Measurements from ENCODE around the gene TM7SF3.
A peak's percentile ranks its signal among the peaks of the same experiment; 100 is the strongest.

Gene TM7SF3

GRCh38 chr12:27014859-27015729 lies 910 bp upstream of the TM7SF3 start:
- DNase-seq (ENCODE audit: low read depth in 2 of 2): no peak

GRCh38 chr12:27013611-27014084 lies 536 bp downstream of the TM7SF3 start:
- peak in 1 of 2 donors; percentile 16 for DNase-seq (ENCODE audit: low read depth in 2 of 2)

GRCh38 chr12:27012982-27013255 lies 1.3 kb downstream of the TM7SF3 start:
- no peak for DNase-seq (ENCODE audit: low read depth in 2 of 2)

GRCh38 chr12:27012239-27012981 lies 1.8 kb downstream of the TM7SF3 start:
- no peak for DNase-seq (ENCODE audit: low read depth in 2 of 2)

GRCh38 chr12:27009881-27010301 lies 4.3 kb downstream of the TM7SF3 start:
- DNase-seq (ENCODE audit: low read depth in 2 of 2): no peak

GRCh38 chr12:27008081-27008480 lies 6.1 kb downstream of the TM7SF3 start:
- DNase-seq (ENCODE audit: low read depth in 2 of 2): no peak

GRCh38 chr12:27006797-27007467 lies 7.3 kb downstream of the TM7SF3 start:
- DNase-seq (ENCODE audit: low read depth in 2 of 2): no peak

- DNase-seq (ENCODE audit: low read depth in 2 of 2): no peak
These were observed 8.7 kb downstream of the TM7SF3 start for GRCh38 chr12:27005495-27005894.

GRCh38 chr12:27003421-27004381 lies 10.5 kb downstream of the TM7SF3 start:
- DNase-seq (ENCODE audit: low read depth in 2 of 2): no peak

- no peak for DNase-seq (ENCODE audit: low read depth in 2 of 2)
These were observed 12.0 kb downstream of the TM7SF3 start for GRCh38 chr12:27002141-27002540.

GRCh38 chr12:27001663-27002062 lies 12.5 kb downstream of the TM7SF3 start:
- DNase-seq (ENCODE audit: low read depth in 2 of 2): no peak

GRCh38 chr12:27000961-27001360 lies 13.2 kb downstream of the TM7SF3 start:
- no peak for DNase-seq (ENCODE audit: low read depth in 2 of 2)

GRCh38 chr12:26997003-26997402 lies 17.2 kb downstream of the TM7SF3 start:
- no peak for DNase-seq (ENCODE audit: low read depth in 2 of 2)

GRCh38 chr12:26995706-26996105 lies 18.5 kb downstream of the TM7SF3 start:
- no peak for DNase-seq (ENCODE audit: low read depth in 2 of 2)

- no peak for DNase-seq (ENCODE audit: low read depth in 2 of 2)
These were observed 20.1 kb downstream of the TM7SF3 start for GRCh38 chr12:26994109-26994508.

- no peak for DNase-seq (ENCODE audit: low read depth in 2 of 2)
These were observed 22.4 kb downstream of the TM7SF3 start for GRCh38 chr12:26991826-26992225.

GRCh38 chr12:26989873-26990272 lies 24.3 kb downstream of the TM7SF3 start:
- DNase-seq (ENCODE audit: low read depth in 2 of 2): no peak

- DNase-seq (ENCODE audit: low read depth in 2 of 2): no peak
These were observed 25.5 kb downstream of the TM7SF3 start for GRCh38 chr12:26988703-26989102.

- no peak for DNase-seq (ENCODE audit: low read depth in 2 of 2)
These were observed 26.4 kb downstream of the TM7SF3 start for GRCh38 chr12:26987634-26988424.

GRCh38 chr12:26982866-26983265 lies 31.3 kb downstream of the TM7SF3 start:
- no peak for DNase-seq (ENCODE audit: low read depth in 2 of 2)

GRCh38 chr12:26979733-26980132 lies 34.5 kb downstream of the TM7SF3 start:
- no peak for DNase-seq (ENCODE audit: low read depth in 2 of 2)
